HL-60 (cell line): ENCODE measurements around the gene TXNL4B.

Experiments used
- POLR2AphosphoS5 ChIP-seq: IDR thresholded peaks from 2 replicates; pipeline ENCODE4 v1.6.1; 2012; ENCODE audit warnings: low read depth
- SPI1 ChIP-seq: IDR thresholded peaks from 2 replicates; pipeline ENCODE4 v1.6.1; 2012; ENCODE audit warnings: low read depth, mild to moderate bottlenecking, borderline replicate concordance
- TF ChIP-seq, protein P1 (sequence below): IDR thresholded peaks from one replicate; pipeline ENCODE4 v1.5.1; 2011; ENCODE audit warnings: low read length, control low read depth, inconsistent platforms; ENCODE audit not compliant: insufficient read depth
- TF ChIP-seq, protein P2 (sequence below): IDR thresholded peaks from 2 replicates; pipeline ENCODE4 v1.6.1; 2012; ENCODE audit warnings: low read depth; ENCODE audit not compliant: insufficient replicate concordance

DNA sequence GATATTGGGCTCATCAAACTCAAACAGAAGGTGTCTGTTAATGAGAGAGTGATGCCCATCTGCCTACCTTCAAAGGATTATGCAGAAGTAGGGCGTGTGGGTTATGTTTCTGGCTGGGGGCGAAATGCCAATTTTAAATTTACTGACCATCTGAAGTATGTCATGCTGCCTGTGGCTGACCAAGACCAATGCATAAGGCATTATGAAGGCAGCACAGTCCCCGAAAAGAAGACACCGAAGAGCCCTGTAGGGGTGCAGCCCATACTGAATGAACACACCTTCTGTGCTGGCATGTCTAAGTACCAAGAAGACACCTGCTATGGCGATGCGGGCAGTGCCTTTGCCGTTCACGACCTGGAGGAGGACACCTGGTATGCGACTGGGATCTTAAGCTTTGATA is 33.0 kb downstream of the TXNL4B start:
- TF ChIP-seq, protein P1, sequence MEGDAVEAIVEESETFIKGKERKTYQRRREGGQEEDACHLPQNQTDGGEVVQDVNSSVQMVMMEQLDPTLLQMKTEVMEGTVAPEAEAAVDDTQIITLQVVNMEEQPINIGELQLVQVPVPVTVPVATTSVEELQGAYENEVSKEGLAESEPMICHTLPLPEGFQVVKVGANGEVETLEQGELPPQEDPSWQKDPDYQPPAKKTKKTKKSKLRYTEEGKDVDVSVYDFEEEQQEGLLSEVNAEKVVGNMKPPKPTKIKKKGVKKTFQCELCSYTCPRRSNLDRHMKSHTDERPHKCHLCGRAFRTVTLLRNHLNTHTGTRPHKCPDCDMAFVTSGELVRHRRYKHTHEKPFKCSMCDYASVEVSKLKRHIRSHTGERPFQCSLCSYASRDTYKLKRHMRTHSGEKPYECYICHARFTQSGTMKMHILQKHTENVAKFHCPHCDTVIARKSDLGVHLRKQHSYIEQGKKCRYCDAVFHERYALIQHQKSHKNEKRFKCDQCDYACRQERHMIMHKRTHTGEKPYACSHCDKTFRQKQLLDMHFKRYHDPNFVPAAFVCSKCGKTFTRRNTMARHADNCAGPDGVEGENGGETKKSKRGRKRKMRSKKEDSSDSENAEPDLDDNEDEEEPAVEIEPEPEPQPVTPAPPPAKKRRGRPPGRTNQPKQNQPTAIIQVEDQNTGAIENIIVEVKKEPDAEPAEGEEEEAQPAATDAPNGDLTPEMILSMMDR: no peak
- TF ChIP-seq, protein P2, sequence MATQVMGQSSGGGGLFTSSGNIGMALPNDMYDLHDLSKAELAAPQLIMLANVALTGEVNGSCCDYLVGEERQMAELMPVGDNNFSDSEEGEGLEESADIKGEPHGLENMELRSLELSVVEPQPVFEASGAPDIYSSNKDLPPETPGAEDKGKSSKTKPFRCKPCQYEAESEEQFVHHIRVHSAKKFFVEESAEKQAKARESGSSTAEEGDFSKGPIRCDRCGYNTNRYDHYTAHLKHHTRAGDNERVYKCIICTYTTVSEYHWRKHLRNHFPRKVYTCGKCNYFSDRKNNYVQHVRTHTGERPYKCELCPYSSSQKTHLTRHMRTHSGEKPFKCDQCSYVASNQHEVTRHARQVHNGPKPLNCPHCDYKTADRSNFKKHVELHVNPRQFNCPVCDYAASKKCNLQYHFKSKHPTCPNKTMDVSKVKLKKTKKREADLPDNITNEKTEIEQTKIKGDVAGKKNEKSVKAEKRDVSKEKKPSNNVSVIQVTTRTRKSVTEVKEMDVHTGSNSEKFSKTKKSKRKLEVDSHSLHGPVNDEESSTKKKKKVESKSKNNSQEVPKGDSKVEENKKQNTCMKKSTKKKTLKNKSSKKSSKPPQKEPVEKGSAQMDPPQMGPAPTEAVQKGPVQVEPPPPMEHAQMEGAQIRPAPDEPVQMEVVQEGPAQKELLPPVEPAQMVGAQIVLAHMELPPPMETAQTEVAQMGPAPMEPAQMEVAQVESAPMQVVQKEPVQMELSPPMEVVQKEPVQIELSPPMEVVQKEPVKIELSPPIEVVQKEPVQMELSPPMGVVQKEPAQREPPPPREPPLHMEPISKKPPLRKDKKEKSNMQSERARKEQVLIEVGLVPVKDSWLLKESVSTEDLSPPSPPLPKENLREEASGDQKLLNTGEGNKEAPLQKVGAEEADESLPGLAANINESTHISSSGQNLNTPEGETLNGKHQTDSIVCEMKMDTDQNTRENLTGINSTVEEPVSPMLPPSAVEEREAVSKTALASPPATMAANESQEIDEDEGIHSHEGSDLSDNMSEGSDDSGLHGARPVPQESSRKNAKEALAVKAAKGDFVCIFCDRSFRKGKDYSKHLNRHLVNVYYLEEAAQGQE: no peak
- TF ChIP-seq SPI1 (no peak), POLR2AphosphoS5 (no peak)
